GM19372 (cell line): ENCODE data around the gene USP15.
"Not testable (repeated sequence)": the region's sequence is repeated elsewhere in the genome, so short reads cannot be mapped to it uniquely, and the experiment has no call there.

ENCODE experiments used
- ATAC-seq: cut with Tn5 transposase; IDR thresholded peaks from one replicate; pipeline ENCODE4 v1.9.1; 2021; ENCODE audit warnings: mild to moderate bottlenecking, low read depth, moderate library complexity; ENCODE audit not compliant: unreplicated experiment

USP15 gene

DNA sequence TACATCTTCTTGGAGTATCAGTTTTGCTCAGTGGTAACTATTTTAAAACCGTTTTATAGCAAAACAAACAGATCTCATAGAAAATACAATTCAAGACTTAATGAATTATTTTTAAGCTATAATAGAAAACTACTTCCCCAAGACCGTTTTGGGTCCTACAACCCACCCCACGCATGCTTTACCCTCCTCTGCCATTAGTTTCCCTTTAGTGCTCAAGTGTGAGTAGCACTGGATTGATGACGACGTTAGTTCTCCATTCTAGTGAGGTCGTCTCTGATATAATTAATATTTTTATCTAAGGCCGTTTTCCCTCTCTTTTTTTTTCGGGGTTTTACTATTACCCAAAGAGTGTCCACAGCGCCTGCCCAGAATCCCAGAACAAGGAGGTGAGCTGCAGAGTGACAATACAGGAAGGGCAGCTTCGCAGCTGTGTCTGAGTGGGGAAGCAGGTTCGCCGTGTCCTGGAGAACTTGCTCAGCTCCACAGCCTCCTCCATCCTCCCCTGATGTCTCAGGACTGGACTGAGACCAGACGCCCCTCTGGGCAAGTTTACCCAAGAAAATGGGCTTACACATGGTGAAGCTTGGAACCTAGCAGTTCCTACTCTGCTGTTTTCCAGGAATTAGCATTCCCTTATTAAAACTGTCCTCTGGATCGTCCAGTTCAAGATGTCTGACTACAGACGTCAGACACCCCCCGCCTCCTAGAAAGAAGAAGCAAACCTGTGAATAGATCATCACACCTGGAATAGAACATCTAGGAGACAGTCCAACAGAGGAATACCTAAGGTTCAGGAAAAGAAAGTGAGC, 174.5 kb downstream of the USP15 start:
- ATAC-seq, result no peak

DNA sequence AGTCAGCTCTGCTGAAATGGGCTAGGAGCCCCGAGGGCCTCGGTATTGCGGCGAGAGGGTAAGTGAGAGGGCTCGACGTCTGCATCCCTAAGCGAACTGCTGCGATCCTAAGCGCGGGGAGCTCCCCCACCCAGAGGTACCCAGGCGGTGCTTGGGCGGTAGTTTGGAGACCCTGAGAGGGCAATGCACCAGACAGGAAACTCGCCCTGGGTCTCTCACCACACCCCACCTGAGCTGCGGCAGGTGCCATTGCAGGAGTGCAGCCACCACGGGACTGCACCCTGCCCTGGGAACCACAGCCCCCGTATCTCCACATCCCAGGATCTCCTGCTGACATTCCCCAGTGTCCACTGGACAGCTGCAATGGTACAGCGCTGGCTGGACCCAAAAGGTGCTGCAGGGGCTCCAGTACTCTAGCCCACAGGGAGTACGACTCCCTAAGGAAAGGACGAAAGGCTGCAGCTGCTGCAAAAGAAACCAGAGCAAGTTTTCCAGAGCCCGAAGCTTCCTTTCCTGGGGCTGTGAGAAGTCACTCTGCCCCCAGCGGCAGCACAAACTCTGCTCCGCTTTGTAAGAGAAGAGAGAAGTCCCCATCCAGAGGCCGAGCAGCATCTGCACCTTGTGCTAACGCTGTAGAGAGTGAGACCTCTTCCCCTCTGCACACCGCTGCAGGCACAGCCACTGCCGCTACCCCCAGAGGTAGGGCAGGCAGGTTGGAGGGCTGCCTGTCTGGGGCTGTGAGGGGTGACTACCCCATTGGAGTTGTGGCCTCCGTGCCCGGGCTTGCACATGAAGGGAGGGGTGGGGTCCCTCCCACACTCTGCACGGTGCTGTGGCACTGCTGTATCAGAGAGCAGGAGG, 175.3 kb downstream of the USP15 start:
- peak; percentile 74 for ATAC-seq

DNA sequence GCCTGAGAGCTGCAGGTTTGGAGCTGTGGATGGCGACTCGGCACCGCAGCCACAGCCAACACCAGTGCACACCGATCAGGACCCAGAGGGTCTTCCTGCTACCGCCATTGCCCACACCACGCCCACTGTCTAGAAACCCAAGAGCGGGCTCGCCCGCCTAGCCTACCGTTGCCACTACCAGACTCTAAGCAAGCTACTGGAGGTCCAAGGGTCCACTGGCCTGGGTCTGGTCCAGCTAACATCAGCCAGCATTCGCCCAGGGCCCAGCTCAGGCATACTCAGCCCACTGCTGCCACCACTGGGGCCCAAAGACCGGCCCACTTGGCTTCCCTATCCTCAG, 175.9 kb downstream of the USP15 start:
- ATAC-seq, result no peak

DNA sequence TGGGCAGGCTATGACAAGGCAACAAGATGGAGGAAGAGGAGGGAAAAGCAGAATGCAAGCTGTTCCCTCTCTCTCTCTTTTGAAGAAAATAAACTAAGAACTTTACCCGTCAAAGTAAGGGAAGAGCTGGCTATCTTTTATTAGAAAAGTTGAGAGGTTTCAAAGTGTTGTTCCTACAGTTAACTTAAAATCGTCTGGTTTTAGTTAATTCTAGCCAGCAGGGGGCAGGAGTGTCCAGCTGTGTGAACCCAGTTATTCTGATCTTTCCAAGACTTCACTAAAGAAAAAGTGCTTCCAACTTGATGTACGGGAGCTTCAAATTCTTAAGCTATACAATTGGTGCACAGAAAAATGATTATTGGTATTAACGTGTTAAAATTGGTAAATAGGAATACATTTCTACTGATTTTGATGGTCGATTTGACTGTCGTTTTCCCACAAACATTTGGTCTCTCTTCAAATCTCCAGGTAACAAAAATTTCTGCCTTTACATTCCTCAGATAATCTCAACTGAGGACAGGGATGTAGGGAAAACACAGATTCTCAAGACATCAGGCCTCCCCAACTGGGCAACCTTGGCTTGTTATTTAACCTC, 178.0 kb downstream of the USP15 start:
- no peak for ATAC-seq

DNA sequence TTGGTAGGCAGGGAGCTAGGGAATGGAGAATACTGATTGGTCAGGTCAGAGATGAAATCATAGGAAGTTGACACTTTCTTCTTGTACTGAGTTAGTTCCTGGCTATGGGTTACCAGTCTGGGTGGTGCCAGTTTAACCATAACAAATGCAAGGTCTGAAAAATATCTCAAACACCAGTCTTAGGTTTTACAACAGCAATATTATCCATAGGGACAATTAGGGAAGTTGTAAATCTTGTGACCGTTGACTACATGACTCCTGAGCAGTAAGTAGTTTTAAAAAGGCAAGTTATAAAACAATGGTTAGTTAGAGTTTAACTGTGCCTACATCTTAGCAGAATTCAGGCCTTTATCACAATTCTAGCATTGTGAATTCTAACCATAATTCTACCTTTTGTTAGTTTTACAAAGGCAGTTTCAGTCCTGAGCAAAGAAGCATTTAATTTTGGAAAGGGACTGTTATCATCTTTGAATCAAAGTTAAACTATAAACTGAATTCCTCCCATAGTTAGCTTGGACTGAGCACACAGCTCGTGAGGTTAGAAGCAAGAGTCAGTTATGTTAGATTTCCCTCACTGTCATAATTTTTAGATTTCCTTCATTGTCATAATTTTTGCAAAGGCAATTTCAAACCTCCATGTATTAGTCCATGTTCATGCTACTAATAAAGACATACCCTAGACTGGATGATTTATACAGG, 186.7 kb downstream of the USP15 start:
- no peak for ATAC-seq

DNA sequence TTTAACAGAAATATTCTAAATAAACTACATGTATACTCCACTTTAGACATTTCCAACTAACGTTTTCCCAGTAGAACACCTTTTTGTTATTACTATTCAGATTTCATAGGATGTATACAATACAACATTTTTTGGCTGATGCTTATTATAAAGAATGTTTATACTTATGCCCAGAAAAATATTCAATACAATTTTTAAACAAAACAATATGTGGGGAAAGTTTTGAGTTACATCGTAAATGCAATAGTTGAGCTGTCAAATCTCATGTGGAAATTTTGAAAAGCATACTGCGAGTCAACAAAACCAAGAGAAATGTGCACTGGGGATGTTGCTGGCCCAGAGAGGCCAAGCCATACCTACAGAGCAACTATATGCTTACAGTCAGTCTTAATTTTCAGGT, 188.2 kb downstream of the USP15 start:
- no peak for ATAC-seq

DNA sequence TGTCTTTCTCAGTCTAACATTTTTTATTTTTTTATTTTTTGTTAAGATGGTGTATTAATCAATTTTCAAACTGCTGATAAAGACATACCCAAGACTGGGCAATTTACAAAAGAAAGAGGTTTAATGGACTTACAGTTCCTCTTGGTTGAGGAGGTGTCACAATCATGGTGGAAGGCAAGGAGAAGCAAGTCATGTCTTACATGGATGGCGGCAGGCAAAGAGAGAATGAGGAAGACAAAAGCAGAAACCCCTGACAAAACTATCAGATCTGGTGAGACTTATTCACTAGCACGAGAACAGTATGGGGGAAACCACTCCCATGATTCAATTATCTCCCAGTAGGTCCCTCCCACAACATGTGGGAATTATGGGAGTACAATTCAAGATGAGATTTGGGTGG, 195.2 kb downstream of the USP15 start:
- not testable (repeated sequence) for ATAC-seq

DNA sequence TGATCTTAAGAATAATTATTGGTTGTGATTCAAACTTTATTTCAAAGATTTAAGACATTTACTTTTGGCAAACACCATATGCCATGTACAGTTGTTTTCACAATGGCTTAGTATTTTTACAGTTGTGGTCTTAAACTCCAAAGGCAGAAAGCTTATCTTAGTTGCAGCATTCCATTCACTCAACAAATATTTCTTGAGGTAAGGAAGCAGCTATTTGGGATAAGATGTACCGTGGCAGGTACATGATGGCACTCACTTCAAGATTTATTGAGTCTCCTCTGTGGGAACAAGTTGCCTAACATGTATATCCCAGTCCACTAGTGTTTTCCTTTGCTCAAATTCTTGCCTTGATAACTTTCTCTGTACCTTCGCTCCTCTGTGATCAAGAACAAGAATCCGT, 198.4 kb downstream of the USP15 start:
- no peak for ATAC-seq

DNA sequence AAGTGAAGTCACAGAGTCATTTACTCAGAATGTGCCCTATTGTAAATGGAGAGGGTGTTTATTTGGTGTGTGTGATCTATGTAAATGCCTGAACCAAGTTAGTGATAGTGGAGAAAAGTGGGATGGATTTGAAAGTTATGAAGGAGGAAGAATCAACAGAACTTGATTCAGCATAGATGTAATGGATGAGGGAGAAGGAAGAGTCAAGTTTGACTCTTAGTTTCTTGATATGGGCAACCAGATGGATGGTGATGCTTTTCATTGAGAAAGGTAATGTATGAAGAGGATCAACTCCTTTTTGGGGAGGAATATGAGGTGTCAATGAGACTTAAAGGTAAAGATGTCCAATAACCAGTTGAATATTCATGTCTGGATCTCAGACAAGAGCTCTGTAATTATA, 199.8 kb downstream of the USP15 start:
- ATAC-seq, result no peak

DNA sequence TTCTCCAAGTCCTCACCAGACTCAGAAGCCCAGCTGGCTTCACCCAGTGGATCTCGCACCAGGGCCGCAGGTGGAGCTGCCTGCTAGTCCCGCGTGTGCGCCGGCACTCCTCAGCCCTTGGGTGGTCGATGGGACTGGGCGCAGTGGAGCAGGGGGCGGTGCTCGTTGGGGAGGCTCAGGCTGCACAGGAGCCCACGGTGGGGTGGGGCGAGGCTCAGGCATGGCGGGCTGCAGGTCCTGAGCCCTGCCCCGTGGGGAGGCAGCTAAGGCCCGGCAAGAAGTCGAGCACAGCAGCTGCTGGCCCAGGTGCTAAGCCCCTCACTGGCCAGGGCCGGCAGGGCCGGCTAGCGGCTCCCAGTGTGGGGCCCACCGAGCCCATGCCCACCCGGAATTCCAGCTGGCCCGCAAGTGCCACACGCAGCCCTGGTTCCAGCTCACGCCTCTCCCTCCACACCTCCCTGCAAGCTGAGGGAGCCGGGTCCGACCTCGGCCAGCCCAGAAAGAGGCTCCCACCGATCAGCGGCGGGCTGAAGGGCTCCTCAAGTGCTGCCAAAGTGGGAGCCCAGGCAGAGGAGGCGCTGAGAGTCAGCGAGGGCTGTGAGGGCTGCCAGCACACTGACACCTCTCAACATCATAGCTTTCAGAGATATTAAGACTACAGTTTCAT, 201.1 kb downstream of the USP15 start:
- ATAC-seq, result not testable (repeated sequence)

DNA sequence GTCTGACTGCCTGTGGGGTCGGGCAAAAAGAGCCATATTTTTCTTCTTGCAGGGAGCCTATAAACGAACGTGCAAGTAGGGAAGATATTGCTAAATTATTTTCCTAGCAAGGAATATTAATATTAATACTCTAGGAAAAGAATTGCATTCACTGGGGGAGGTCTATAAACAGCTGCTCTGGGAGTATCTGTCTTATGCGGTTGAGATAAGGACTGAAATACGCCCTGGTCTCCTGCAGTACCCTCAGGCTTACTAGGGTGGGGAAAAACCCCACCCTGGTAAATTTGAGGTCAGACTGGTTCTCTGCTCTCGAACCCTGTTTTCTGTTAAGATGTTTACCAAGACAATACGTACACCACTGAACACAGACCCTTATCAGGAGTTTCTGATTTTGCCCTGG, 203.0 kb downstream of the USP15 start:
- not testable (repeated sequence) for ATAC-seq
